GM08714 (cell line): ENCODE data around the gene ANKLE2.

Experiments
- H3K4me3 ChIP-seq: fragments of 200-500 bp; sonication (Bioruptor generic); 2 replicates; pipeline ENCODE4 v1.5.1; 2014; ENCODE audit warnings: mild to moderate bottlenecking, low read length, inconsistent platforms
- ZNF274 ChIP-seq: IDR thresholded peaks from 2 replicates; pipeline ENCODE4 v1.6.1; 2012; ENCODE audit warnings: mild to moderate bottlenecking, low read depth, low read length

The ANKLE2 gene

GRCh38 chr12:132740652-132741051 lies 21.0 kb downstream of the ANKLE2 start:
- H3K4me3 ChIP-seq = no peak overlapping the region

GRCh38 chr12:132740313-132740646 lies 21.4 kb downstream of the ANKLE2 start:
- H3K4me3 ChIP-seq = no peak overlapping the region
- TF ChIP-seq ZNF274 = no peak

More at GRCh38 chr12:132740652-132741051, 21.0 kb downstream of the ANKLE2 start:
- TF ChIP-seq ZNF274 = no peak

- H3K4me3 ChIP-seq = no peak overlapping the region
- no peak for TF ChIP-seq ZNF274
Observed at GRCh38 chr12:132739600-132740312, 21.9 kb downstream of the ANKLE2 start.

GRCh38 chr12:132736913-132737312 lies 24.7 kb downstream of the ANKLE2 start:
- TF ChIP-seq ZNF274 = no peak

GRCh38 chr12:132736378-132736777 lies 25.3 kb downstream of the ANKLE2 start:
- no peak overlapping the region for H3K4me3 ChIP-seq
- TF ChIP-seq ZNF274 = no peak

More at GRCh38 chr12:132736913-132737312, 24.7 kb downstream of the ANKLE2 start:
- no peak overlapping the region for H3K4me3 ChIP-seq

GRCh38 chr12:132735496-132735895 lies 26.1 kb downstream of the ANKLE2 start:
- TF ChIP-seq ZNF274 = no peak
- H3K4me3 ChIP-seq = no peak overlapping the region

GRCh38 chr12:132734206-132734605 lies 27.4 kb downstream of the ANKLE2 start:
- H3K4me3 ChIP-seq = no peak overlapping the region
- TF ChIP-seq ZNF274 = no peak

GRCh38 chr12:132731574-132731973 lies 30.1 kb downstream of the ANKLE2 start:
- no peak for TF ChIP-seq ZNF274
- H3K4me3 ChIP-seq = no peak overlapping the region

- TF ChIP-seq ZNF274 = no peak
- no peak overlapping the region for H3K4me3 ChIP-seq
Observed at GRCh38 chr12:132730353-132730752, 31.3 kb downstream of the ANKLE2 start.

- TF ChIP-seq ZNF274 = no peak
- no peak overlapping the region for H3K4me3 ChIP-seq
Observed at GRCh38 chr12:132729541-132730320, 31.9 kb downstream of the ANKLE2 start.

- no peak overlapping the region for H3K4me3 ChIP-seq
- no peak for TF ChIP-seq ZNF274
Observed at GRCh38 chr12:132728502-132728901, 33.1 kb downstream of the ANKLE2 start.

- no peak for TF ChIP-seq ZNF274
- H3K4me3 ChIP-seq = no peak overlapping the region
Observed at GRCh38 chr12:132727091-132727794, 34.4 kb downstream of the ANKLE2 start.

- H3K4me3 ChIP-seq = no peak overlapping the region
- no peak for TF ChIP-seq ZNF274
Observed at GRCh38 chr12:132726386-132726785, 35.2 kb downstream of the ANKLE2 start.

- TF ChIP-seq ZNF274 = no peak
Observed at GRCh38 chr12:132724506-132725241, 37.0 kb downstream of the ANKLE2 start.

More at GRCh38 chr12:132724506-132725241, 37.0 kb downstream of the ANKLE2 start:
- H3K4me3 ChIP-seq = no peak overlapping the region
